Globus pallidus (tissue), 1 donor: Measurements from ENCODE around the gene MAP4K2.

Experiments used
- DNase-seq: peaks from one replicate; pipeline ENCODE4 v3.0.0-alpha.2; 2015; ENCODE audit warnings: low spot score

MAP4K2 gene

DNA sequence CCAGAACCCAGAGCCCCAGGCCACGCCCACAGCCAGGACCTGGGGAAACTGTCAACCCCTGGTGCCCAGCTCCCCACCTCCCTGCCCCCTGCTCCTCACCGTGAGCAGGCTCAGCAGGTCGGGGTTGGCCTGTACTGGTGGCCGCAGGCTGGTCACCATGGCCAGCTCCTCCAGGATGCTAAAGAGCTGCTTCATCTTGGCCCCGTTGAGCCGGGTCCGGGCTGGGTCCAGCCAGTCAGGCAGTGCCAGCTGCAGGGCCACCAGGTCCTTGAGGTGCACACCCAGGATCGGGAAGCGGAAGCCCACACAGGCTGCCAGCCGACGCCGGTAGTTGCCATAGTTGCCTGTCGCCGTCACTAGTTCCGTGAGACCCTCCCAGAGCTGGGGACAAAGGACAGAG lies 66.4 kb downstream of the MAP4K2 start:
- DNase-seq: no peak

DNA sequence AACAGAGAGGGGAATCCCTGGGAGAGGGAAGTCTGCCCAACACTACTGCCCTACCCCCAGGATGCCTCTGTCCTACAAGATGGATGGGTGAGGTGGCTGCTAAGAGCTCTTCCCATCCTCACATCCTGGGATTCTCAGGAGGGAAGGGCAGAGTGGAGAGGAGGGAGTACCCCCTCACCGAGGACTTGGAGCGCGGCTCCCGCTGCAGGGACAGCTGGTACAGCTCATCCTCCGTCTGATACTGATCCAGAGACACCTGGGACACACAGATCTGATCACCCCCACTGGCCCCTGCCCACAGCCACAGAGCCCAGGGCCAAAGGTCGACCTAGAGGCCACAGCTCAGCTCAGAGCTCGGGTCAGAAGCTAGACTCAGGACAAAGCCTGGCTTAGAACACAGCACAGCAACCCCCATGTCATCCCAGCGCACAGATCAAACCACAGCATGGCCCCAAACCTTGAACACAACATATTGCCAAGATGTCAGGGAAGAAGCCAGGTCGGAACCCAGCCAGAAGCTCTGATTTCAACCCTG lies 67.2 kb downstream of the MAP4K2 start:
- no peak for DNase-seq
